PFSK-1 (cell line): Measurements from ENCODE around the gene ZNF777.

ENCODE experiments used
- FOXP2 ChIP-seq: optimal IDR thresholded peaks from 2 replicates; pipeline ENCODE3; 2011; ENCODE audit warnings: borderline replicate concordance, control low read depth, inconsistent platforms; ENCODE audit not compliant: insufficient read depth; ENCODE audit errors: extremely low read length, extremely low read depth
- POLR2AphosphoS5 ChIP-seq: IDR thresholded peaks from 2 replicates; pipeline ENCODE4 v1.6.1; 2012; ENCODE audit warnings: low read depth, mild to moderate bottlenecking, control low read depth, low read length, moderate library complexity
- REST ChIP-seq, 2 experiments: IDR thresholded peaks; 2 replicates each; pipeline versions ENCODE4 v1.6.1 to v1.8.0; 2011 to 2012; ENCODE audit warnings: low read depth in 2 of 2, low read length in 2 of 2, control low read depth in 1 of 2, inconsistent platforms in 1 of 2, mild to moderate bottlenecking in 1 of 2, moderate library complexity in 1 of 2; ENCODE audit not compliant: insufficient read depth in 1 of 2
- SIN3A ChIP-seq: IDR thresholded peaks from 2 replicates; pipeline ENCODE4 v1.6.1; 2012; ENCODE audit warnings: mild to moderate bottlenecking, low read length, moderate library complexity, borderline replicate concordance; ENCODE audit not compliant: insufficient read depth
- TAF1 ChIP-seq: IDR thresholded peaks from 2 replicates; pipeline ENCODE4 v1.6.1; 2012; ENCODE audit warnings: low read length, control low read depth, borderline replicate concordance; ENCODE audit not compliant: insufficient read depth

ZNF777 gene

GRCh38 chr7:149476791-149477190 is 15.9 kb upstream of the ZNF777 start:
- no peak for TF ChIP-seq REST (IDR thresholded peaks at IDR 0.05; ENCODE audit: insufficient read depth in 1 of 2, low read depth in 2 of 2, low read length in 2 of 2)
- TF ChIP-seq FOXP2, result no peak
- no peak for TF ChIP-seq POLR2AphosphoS5
- TF ChIP-seq SIN3A, result no peak
- TF ChIP-seq TAF1, result no peak

- TF ChIP-seq FOXP2 (no peak), TAF1 (no peak), POLR2AphosphoS5 (no peak), SIN3A (no peak), REST (IDR thresholded peaks at IDR 0.05; ENCODE audit: insufficient read depth in 1 of 2, low read depth in 2 of 2, low read length in 2 of 2) (no peak)
These were observed 14.5 kb upstream of the ZNF777 start for GRCh38 chr7:149475121-149476045.

DNA sequence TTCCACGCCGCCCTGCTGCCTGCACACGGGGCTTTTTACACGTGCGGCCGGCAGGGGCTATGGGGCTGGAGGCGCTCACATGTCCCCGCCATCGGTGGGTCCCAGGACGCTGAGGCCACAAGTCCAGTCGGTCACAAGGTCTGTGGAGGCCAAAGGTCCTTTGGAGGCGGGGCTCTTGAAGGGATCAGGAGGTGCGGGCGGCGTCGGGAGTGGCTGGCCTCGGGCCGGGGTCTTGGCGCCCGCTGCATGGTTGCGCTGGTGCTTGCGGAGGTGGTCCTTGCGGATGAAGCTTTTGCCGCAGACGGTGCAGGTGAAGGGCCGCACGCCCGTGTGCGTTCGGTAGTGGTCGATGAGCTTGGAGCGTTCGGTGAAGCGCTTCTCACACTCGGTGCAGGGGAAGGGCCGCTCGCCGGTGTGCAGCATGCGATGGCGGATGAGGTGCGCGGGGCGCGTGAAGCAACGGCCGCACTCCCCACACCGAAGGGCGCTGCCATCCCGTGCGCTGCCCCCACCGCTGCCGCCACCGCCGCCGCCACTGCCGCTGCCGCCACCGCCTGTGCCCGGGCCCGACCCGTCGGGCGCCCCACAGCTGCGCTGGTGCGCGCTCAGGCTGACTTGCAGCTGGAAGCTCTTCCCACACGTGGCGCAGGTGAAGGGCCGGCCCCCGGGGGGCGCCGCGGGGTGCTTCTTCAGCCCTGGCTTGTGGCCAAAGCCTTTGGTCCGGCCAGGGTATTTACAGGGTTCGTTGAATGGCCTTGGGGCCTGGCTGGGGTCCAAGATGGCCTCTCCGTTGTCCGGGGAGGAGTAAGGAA is 13.7 kb upstream of the ZNF777 start:
- TF ChIP-seq FOXP2 (no peak), POLR2AphosphoS5 (no peak), REST (IDR thresholded peaks at IDR 0.05; ENCODE audit: insufficient read depth in 1 of 2, low read depth in 2 of 2, low read length in 2 of 2) (no peak), TAF1 (no peak), SIN3A (no peak)

DNA sequence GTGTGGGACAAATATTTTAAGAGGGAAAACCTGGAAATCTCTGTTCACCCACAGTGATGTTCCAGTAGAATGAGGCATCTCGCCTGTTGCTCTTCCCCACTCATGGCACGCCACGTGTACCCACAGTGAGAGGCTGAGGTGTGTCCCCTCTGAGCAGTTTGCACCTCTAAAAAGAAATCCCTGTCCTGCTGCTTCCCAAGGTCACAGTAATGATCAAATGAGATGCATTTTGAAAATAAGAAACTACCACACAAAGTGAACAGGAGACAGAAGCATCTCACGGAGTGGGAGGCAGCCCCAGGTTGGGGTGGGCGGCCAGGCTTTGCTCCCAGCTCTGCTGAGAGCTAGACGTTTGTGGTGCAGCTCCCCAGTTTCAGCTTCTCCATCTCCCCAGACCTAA is 12.4 kb upstream of the ZNF777 start:
- TF ChIP-seq TAF1, result no peak

- TF ChIP-seq REST (IDR thresholded peaks at IDR 0.05; ENCODE audit: insufficient read depth in 1 of 2, low read depth in 2 of 2, low read length in 2 of 2) (no peak), FOXP2 (no peak)
These were observed 10.6 kb upstream of the ZNF777 start for GRCh38 chr7:149471289-149471953.
